CD4-positive, alpha-beta T cell treated with Interferon alpha-2 for 1 hour (primary cell): Measurements from ENCODE around the gene DIP2B.

Experiments
- DNase-seq, 2 donors: peaks; one replicate each; pipeline ENCODE4 v3.0.0-alpha.2; 2020 to 2022

DIP2B gene

DNA sequence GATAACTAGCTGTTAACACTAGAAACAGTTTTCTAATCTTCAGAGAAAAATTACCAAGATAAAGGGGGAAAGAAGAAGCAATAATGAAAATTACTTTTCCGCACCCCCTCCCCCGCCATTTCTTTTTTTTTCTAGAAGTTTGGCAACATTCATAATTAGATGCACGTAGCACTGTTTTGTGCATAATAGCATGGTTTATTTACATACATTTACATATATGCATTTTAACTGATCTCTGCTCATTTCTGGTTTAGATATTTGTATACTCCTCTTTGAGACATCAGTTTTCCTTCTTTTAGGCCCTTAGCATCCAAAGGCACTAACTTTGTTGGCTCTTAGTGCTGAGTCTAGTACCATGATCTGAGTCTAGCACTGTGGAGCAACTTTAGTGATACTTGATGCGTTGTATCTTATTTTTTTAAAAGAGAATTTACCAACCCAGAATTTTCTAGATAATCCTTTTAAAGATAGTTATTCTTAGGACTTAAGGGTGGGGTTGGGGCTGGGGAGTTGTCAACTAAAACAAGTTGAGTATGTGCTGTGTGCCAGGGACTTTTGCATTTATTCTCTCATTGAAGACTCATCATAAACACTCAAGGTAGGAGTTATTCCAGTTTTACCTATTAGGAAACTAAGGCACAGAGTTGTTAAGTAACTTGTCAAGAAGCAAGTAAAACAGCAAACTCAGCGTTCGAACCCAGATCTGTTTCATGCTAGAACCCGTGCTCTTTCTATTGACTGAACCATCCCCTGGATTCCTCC is 110.5 kb downstream of the DIP2B start:
- DNase-seq, result no peak

DNA sequence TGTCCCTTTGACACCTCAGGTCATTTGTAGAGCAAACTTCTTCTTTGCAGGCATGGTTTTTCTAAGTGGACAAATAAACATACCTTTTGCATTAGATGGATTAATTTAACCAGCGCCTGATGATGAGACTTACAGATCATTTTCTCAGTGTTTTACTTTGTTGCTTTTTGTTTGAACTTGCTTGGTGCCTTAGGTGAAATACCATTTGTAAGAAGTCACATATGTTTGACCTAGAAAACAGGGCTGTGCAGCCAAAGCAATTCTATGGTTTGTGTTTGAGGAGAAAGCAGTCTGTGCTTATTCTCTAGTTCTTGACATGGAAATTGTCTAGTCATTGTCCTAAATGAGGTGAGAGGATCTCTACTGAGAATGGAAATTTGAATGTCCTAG is 111.1 kb downstream of the DIP2B start:
- no peak for DNase-seq

DNA sequence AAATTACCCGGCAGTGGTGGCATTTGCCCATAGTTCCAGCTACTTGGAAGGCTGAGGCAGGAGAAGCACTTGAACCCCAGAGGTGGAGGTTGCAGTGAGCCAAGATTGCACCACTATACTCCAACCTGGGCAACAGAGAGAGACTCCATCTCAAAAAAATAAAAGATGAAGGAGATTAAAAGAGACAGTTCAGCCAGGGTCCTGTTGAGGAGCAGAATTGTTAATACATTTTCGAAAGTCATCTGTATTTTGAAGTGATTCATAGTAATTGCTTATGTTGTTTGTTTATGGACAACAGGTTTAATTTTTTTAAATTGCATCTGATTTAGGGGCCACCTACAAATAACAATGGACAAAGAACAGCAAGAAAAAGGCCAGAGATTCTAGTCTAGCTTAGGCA is 112.9 kb downstream of the DIP2B start:
- no peak for DNase-seq

DNA sequence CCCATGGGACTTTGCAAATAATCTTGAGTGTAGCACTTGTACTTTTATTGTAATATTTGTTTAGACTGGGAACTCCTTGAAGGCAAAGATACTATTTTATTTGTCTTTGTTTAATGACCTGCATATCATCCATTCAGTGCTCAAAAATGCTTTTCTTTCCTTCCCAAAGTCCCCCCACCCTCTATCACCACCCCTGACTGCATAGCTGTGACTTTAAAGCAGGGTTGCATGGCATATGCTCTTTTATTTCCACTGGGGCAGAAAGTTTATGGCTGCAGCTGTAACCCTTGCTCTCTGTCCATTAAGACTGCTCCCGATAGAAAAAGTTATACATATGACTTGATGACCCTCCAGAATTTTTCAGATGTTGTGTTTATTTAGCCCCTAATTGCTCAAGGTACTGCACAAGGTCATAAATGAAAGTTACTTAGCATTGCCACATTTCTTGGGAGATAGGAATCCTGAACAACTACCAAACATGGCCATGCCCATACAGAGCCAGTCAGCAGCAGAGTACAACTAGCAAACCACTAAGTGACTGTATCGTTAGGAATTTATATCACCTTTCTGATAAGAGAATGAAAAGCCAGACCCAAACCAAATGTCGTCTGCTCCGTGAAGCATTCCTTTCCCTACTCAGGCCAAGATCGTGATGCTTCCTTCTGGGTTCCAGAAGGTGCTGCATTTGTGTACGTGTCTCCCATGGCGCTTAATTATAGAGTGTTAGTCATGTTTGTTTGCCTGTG is 114.3 kb downstream of the DIP2B start:
- DNase-seq, result no peak

DNA sequence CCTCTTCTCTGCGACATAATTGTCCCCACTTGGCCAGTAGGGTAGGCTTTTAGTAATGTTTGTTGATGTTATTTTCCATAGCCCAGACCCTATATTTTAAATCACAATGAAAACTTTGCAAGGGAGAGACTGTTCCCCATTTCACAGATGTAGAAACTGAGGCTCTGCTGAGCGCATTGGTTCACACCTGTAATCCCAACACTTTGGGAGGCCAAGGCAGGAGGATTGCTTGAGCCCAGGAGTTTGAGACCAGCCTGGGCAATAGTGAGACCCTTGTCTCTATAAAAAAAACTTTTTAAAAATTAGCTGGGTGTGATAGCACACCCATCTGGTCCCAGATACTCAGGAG is 114.8 kb downstream of the DIP2B start:
- no peak for DNase-seq

DNA sequence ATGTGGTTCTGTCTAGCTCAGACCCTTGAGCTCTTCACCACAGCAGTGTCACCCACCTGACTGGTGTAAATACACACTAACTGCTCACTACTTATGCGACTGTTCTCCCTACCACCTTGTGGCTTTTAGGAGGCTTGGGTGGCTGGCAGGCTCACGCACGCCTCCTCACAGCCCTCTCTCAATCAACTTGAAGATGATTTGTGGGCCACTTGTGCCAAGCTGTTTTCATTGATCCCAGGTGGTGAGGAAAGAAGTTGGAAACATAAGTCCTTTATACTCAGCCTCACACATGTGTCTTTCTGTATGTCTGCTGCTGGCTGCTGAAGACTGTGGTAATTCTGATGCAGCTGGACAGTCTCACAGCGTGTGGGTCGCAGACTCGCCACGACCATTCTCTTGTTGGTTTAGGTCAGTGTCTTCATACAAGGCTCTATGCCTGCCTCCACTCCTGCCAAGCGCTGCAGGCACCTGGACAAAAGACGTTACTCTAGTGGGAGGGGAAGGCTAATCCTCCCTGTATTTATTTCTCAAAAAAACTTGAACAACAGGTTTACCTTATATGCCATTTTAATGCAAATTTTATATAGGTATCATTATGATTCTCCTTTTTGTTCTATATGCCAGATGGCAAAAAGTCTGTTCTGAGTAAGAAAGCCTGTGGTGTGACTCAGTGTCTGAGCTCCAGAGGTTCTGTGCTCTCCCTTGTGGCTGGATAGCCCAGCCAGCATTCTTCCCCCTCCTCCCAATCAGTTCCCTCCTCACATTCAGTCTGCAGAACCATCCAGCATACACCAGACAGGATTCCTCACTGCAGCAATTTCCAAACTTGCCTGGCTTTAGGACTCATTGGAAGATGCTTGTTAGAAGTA is 115.6 kb downstream of the DIP2B start:
- no peak for DNase-seq

DNA sequence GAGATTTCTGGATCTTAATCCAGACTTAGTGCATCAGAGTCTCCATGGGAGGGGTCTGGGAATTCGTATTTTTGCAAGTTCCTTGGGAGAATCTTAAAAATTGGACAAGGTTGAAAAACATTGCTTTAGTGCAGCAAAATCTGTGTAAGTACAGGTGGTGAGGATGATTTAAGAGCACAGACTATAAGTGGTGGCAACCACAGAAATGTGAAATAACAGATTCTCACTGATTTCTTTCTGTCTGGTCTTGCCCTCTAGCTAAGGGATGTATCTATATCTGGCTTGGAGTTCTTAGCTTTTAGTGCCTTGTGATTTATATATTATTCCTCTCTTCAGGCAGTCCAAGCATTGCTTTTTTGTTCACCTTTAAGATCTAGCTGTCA is 116.2 kb downstream of the DIP2B start:
- DNase-seq, result no peak

DNA sequence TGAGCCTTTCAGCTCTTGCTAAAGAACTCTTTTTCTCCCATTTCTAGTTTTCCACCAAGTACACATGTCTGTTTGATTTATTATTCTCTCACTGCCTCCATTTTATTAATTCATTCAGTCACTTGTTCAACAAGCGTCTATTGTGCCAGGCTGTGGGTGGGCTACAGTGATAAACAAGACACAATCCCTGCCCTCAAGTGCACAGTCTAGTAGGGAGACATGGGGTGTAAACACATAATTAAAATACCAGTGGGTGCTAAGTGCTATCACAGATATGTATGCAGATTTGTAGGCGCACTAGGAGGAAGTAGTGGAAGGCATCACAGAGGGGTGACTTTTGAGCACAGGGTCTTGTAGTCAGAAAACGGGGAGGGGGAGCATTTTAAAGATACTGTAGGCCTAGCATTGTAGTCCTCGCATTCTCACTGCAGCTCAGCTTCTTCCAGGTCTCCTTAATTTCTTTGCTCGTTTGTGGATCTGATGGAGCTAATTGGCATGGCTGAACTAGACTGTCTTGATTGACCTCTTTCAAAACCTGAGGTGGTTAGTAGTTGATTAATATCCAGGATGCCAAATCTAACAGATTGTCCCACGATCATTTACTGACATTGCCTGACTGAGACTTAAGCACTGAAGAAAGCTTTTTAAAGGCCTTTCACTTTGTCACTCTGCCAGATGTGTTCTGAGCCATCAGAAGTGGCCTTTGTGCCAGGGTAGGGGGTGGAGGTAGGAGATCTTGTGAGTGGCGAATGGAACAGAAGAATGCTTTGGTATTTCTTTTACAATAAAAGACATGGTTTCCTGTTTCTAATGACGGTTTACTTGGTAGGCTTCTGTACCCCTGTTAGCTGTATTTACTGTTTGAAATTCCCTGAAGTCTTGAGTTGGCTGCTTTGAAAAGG is 116.9 kb downstream of the DIP2B start:
- no peak for DNase-seq

DNA sequence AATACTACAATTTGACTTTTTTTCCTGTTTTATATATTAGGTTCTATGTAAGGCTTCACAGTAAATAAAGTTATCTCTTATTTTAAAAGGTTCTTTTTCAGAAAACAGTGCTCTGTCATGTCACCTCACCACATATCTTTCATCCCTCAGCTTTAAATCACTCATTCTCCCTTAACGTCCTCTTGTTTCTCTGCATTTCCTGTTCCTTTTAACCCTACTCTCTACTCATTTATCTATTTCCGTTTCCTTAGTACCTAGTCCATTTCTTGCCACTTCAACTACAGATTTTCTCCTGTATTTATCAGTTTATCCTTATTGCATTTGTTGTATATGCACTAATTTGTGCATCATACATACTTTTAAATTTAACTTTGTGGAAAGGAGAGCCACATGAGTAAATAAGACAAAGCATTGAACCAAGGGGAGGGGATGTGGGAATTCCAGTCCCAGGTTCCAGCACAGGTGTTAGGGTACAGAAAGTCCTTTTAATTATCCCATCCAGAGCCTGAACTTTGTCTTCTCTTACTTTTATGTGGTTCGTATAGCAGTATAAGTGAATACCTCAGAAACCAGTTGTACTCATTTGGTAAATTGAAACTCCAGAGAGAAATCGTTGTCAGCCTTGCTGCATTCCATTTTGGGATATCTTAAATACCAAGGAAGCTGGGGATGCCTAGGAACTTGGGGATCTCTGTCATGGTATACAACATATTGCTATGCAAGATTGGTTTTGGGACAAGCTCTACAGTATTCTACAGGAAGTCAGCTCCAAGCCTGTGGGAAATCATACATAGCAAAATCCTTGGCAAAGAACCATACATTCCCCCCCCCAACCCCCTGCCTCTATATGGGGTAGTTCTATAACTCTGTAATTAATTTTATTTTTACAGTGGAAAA is 120.5 kb downstream of the DIP2B start:
- peak in 1 of 2 donors; percentile 13 for DNase-seq

DNA sequence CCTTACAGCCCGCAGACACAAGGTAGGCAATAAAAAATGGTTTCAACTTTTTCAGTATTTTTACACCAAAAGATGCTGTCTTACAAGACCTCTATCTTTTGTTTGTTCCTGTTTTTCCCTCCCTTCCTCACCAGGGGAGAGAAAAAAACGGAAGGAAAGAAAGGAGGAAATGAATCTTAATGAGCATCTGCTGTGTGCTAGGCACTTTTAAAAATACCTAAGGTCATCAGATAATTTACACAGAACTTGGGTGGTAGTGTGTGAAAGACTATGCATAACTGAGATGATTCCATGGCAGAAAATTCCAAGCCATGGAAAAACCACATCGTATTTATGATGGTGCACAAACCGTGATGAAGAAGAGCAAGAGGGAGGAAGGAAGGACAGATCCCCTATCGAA is 121.2 kb downstream of the DIP2B start:
- no peak for DNase-seq

DNA sequence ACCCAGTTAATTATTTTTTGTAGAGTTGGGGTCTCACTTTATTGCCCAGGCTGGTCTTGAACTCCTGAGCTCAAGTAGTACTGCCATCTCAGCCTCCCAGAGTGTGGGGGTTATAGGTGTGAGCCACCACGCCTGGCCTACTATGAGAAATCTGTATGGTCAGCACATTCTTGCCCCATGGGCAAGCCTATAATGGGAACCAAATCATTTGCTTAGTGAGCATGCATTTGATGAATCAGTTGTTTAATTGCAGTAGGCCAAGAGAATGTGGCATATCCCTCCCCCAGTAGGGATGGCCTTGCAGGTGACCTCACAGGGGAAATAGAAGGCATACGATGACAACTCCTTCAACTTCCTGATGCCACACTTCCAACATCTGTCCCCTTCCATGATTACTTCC is 122.7 kb downstream of the DIP2B start:
- DNase-seq, result no peak

DNA sequence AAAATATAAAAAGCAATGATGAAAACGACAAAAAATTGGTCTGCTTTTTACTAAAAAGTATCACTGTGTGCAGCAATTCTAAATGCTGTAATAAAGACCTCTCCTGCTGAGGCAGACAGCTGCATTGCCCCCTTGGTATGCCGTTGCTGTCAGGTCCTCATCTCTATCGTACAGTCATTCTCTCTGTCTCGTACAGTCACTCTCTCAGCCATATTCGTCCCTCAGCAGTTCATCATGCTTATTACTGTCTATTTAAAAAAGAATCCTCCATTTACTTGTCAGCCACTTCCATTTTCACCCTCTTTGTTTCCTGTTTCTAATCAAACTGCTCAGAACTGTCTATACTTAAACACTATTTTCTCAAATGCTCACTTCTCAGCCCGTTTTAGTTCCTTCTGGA is 123.6 kb downstream of the DIP2B start:
- DNase-seq, result no peak

DNA sequence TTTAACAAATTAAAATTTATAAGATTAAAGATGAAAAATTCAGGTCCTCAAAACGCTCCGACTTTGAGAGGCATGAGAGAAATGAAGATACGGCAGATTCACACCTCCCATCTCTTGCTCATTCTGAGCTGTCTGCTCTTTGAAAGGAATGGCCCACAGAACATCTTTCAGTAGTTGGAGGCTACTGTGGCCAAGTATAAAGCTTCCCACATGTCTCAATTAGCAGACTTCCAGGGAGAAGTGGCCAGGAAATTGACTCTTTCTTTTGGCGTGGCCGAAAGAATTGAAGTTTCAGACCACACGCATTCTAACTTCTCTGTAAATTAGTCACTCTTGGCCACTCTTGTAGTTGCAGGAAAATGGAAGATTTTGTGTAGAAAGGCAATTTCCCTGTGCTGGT is 129.2 kb downstream of the DIP2B start:
- DNase-seq, result no peak

DNA sequence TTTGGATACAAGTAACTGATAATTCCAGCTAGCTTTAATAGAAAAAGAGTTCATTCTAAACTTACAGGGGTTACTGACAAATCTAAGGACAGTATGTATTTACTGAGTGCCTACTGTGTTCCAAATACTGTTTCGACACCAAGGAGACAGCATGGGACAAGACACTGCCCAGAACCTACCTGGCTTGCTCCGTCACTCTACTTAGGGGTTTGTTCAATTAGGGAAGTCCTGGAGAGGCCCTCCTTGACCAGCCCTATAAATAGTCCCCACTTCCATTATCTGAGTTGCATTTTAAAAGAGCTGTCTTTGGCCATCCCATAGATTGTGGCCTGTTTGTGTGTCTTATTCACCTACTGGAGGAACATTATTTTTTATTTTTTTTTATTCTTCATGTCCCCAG is 129.6 kb downstream of the DIP2B start:
- DNase-seq, result no peak

DNA sequence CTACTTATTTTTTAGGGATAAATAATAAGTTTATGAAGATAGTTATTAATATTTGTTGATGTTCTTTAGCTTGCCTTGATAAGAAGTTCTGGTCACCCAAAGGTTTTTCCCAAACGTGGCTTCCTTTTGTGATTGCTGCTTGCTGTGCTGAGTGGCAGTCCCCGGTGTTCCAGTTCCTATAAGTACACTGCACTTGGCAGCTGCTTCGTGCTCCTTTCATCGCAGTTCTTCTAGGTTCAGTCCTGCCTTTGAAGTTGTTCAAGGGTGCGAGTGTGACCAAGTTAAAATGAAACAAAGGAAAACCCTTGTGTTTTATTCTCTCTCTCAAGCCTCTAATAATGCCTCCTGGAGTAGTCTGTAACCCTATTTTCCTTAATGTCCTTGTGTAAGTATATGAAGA is 130.6 kb downstream of the DIP2B start:
- no peak for DNase-seq

DNA sequence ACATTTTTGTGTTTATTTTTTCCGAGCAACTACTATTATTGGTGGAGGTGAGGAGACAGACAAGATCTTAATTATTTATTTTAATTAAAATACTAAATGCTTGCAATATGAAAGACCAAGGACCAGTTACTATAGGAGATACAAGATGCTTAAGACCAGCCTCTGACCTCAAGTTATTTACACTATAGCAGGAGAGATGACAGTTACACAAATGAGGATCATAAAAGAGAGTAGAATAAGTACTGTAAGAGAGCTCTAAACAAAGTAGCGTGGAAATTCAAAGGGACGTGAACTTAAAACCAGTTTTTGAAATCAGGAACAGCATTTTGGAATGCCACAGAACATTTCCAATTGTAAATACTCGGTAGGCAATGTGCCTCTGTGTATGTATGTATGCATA is 131.1 kb downstream of the DIP2B start:
- DNase-seq, result no peak

DNA sequence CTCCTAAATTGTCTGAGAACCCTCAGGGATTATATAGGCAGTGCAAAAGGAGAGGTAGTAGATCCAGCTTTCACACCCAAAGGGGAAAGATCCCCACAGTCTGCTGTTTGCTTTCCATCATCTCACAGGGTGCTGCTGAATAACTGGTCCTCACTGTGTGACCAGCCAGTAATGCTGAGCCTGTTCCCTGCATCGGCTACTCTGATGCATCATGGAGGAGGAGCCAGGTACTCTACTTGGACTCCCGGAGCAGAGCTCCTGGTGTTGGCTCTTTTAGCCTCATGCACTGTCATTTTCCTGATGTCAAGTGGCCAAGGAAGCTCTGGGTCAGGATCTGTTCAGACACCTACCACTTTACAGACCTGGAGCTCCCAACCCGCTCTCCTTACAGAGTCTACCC is 131.7 kb downstream of the DIP2B start:
- DNase-seq, result no peak

DNA sequence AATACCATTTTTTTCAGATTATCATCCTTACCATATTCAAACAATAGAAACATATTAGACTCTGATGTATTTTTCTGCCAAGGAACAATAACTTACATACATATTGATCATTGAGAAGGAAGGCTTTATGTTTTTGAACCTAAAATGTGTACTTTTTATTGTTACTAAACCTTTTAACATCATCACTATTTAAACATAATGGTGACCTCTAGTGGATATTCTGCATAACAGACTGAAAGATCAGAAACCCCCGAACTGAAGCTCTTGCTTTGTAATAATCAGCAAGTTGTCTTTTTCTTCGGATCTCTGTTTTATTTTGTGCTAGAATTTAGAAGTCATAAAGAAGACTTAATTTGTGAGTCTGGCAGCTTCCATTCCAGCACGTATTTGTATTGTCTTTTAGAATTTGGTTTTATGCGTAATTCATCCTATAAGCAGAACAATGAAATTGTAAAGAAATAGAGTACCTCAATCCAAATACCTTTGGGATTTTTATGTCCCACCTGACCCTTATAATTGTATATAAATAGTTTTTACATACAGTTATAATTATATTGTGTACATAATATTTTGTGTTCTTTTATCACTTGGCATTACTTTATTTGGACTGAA is 133.2 kb downstream of the DIP2B start:
- DNase-seq, result peak in 1 of 2 donors; percentile 65

DNA sequence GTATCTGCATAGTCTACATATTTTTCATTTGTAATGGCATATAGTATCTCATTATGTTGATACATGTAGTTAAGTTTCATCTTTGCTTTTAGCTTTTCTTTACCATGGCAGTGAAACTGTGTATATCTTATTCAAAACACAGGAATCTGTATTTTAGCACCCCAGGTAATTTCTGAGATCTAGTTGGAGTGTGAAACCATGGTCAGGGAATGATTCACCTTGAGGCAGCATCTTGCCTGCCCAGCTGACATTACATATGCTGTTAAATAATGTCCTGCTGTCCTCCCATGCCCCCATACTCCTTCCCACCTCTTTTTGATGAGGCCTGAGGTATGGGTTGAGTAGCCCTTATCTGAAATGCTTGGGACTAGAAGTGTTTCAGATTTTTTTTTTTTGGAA is 133.7 kb downstream of the DIP2B start:
- no peak for DNase-seq

DNA sequence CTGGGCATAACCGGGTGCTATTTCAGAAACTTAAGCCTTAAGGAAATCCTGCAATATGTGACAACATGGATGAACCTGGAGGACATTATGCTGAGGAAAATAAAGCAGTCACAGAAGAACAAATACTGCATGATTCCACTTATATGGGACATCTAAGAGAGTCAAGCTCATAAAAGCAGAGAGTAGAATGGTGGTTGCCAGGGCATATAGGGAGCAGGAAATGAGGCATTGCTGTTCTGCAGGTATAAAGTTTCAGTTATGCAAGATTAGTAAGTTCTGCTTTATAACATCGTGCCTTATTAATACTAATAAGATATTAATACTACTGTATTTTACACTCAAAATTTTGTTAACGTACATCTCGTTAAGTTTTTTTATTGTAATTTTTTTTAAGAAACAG is 134.9 kb downstream of the DIP2B start:
- no peak for DNase-seq

DNA sequence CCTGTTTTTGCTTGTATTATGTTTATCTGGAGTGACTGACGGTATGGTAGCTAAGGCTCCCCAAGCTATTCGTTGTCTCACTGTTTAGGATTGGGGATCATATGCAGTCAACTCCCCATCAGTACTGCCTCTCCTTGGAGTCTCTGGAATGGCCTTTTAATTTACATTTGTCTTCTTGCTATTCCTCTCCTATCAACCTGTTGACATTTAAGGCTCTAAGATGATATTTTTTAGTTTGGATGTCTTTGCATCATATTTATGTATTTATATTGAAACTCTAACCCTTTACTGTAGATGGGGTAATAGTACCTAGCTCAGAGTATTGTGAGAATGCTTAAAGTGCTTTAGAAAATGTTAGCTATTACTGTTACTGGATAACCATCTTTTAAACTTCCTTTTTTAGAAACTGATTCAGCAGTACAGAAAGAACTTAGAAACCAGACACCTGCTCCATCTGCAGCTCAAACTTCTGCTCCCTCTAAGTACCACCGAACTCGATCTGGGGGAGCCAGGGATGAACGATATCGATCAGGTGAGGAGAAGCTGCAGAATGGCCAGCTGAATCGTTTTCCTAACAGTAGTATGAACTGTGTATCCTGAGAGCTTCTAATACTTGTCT is 135.6 kb downstream of the DIP2B start:
- no peak for DNase-seq
